Left ventricle myocardium inferior (tissue), 1 donor: ENCODE measurements around the gene NR1D1. TPM values are rescaled to one million over a fixed set of nuclear protein-coding genes. Genes with fewer than 3 reads are reported as not detected.

Experiments used
- DNase-seq: peaks from one replicate; pipeline ENCODE4 v3.0.0-alpha.2; 2020
- H3K27ac ChIP-seq: fragments of 200-600 bp; replicated peaks from 2 replicates; pipeline ENCODE4 v1.8.0; 2021
- H3K27me3 ChIP-seq: fragments of 200-600 bp; 2 replicates; pipeline ENCODE4 v1.8.0; 2021; ENCODE audit warnings: low read depth
- H3K36me3 ChIP-seq: fragments of 200-600 bp; 2 replicates; pipeline ENCODE4 v1.8.0; 2021
- H3K4me1 ChIP-seq: fragments of 200-600 bp; 2 replicates; pipeline ENCODE4 v1.8.0; 2021
- H3K4me3 ChIP-seq: fragments of 200-600 bp; 2 replicates; pipeline ENCODE4 v1.8.0; 2021; ENCODE audit warnings: mild to moderate bottlenecking, moderate library complexity
- H3K9me3 ChIP-seq: fragments of 200-600 bp; replicated peaks from 2 replicates; pipeline ENCODE4 v1.8.0; 2021
- intact Hi-C: fragments of 100-400 bp; cut with micrococcal nuclease; formaldehyde crosslinking; loops from one replicate; pipeline ENCODE4 v1.11.0; 2022
- total RNA-seq: library from RNA; stranded (reverse); fragmentation: NEBNext Ultra II Directional; extraction: Animal tissue kit (Norgen Biotek cat#: 25700); gene quantifications from one replicate; pipeline ENCODE4 v1.2.1, GENCODE V29; 2021
- TF ChIP-seq, protein P1 (sequence below): fragments of 200-600 bp; IDR thresholded peaks from 2 replicates; pipeline ENCODE4 v1.8.0; 2021; ENCODE audit warnings: antibody characterized with exemption, mild to moderate bottlenecking, borderline replicate concordance
- donor health status: DM: no; HTN: yes; CAD: no; lungs with severe emphysema.

The NR1D1 gene
- total RNA-seq, 1 donor from 2014 or later = 19.1 TPM

DNA sequence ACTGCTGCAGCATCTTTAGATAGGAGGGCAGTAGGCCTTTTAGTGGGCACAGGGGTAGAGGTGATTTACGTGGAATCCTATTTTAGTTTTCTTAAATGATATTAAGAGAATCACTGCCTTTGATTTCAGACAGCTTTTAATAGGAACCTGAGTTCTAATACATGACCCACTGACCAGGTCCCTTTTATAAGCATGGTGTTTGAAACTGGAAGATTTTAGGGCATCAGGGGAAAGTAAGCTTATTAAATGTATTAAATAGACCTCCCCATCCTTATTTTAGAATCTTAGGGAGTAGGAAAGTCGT, 23.4 kb upstream of the NR1D1 start:
- Histone ChIP-seq H3K4me3 (peak overlapping the region; percentile 98), H3K27me3 (no peaks in the 10 kb centered on the region), H3K9me3 (no peaks in the 10 kb centered on the region), H3K27ac (peak overlapping the region; percentile 94), H3K36me3 (peaks cover 27% of the 10 kb centered on the region), H3K4me1 (peaks cover 59% of the 10 kb centered on the region)
- no peak for DNase-seq
- intact Hi-C loops = no loop called here
- TF ChIP-seq, protein P1, sequence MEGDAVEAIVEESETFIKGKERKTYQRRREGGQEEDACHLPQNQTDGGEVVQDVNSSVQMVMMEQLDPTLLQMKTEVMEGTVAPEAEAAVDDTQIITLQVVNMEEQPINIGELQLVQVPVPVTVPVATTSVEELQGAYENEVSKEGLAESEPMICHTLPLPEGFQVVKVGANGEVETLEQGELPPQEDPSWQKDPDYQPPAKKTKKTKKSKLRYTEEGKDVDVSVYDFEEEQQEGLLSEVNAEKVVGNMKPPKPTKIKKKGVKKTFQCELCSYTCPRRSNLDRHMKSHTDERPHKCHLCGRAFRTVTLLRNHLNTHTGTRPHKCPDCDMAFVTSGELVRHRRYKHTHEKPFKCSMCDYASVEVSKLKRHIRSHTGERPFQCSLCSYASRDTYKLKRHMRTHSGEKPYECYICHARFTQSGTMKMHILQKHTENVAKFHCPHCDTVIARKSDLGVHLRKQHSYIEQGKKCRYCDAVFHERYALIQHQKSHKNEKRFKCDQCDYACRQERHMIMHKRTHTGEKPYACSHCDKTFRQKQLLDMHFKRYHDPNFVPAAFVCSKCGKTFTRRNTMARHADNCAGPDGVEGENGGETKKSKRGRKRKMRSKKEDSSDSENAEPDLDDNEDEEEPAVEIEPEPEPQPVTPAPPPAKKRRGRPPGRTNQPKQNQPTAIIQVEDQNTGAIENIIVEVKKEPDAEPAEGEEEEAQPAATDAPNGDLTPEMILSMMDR = no peak

DNA sequence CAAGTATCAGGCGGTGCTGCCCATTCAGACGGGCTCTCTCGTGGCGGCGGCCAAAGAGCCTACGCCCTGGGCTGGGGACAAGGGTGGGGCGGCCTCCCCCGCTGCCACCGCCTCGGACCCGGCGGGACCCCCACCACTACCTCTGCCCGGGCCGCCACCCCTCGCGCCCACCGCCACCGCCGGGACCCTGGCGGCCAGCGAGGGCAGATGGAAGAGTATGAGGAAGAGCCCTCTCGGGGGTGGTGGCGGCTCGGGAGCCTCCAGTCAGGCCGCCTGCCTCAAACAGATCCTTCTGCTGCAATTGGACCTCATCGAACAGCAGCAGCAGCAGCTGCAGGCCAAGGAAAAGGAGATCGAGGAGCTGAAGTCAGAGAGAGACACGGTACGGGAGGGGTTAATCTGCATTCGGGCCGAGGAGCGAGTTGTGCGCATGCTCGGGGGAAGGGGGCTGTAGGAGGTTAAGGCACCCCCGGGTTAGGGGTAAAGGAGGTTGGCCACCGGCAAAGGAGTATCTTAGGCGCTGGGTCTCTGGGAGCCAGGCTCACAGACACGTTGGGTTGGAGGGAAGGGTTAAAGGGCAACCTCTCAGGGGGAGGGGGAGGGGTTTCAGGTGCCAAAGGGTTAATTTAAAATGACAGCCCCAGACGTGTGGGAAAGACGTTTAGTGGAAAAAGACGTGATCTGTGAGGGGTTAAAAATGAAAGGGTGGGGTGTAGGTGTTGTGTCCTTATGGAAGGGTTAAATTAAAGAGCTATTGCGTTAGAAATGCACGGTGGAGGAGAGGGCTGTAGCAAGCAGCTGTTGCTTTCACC, 22.8 kb upstream of the NR1D1 start:
- Histone ChIP-seq H3K9me3 (no peaks in the 10 kb centered on the region), H3K27me3 (no peaks in the 10 kb centered on the region), H3K4me3 (peak overlapping the region; percentile 98), H3K4me1 (peaks cover 59% of the 10 kb centered on the region), H3K36me3 (peaks cover 22% of the 10 kb centered on the region), H3K27ac (peak overlapping the region; percentile 94)
- intact Hi-C loops = no loop called here
- DNase-seq = peak; percentile 45
- TF ChIP-seq, protein P1 = no peak

DNA sequence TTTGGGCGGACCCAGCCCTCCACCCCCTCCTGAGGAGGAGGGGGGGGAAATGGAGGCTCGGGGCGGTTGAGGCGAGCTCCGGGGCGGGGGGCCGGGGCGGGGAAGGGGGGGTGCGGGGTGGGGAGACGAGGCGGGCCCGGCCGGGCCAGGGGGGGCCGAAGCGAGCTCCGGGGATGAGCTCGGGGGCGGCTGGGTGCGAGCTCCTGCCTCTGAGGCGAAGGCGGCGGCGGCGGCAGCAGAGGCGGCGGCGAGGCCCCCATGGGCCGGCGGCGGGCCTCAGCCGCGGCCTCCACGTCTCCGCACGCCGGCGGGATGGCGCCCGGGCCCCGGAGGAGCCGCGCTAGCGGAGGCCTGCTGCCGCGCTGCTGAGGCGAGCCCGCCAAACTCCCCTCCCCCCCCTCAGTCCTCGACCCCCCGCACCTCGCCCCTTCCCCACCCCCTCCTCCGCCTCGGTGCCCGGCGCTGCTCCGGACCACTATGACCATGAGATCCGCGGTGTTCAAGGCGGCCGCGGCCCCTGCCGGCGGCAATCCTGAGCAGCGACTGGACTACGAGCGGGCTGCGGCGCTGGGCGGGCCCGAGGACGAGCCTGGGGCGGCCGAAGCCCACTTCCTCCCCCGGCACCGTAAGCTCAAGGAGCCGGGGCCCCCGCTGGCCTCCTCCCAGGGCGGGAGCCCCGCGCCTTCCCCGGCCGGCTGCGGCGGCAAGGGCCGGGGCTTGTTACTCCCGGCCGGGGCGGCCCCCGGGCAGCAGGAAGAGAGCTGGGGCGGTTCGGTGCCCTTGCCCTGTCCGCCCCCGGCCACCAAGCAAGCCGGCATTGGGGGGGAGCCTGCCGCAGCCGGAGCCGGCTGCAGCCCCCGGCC, 22.0 kb upstream of the NR1D1 start:
- Histone ChIP-seq H3K27me3 (no peaks in the 10 kb centered on the region), H3K27ac (peak overlapping the region; percentile 94)

DNA sequence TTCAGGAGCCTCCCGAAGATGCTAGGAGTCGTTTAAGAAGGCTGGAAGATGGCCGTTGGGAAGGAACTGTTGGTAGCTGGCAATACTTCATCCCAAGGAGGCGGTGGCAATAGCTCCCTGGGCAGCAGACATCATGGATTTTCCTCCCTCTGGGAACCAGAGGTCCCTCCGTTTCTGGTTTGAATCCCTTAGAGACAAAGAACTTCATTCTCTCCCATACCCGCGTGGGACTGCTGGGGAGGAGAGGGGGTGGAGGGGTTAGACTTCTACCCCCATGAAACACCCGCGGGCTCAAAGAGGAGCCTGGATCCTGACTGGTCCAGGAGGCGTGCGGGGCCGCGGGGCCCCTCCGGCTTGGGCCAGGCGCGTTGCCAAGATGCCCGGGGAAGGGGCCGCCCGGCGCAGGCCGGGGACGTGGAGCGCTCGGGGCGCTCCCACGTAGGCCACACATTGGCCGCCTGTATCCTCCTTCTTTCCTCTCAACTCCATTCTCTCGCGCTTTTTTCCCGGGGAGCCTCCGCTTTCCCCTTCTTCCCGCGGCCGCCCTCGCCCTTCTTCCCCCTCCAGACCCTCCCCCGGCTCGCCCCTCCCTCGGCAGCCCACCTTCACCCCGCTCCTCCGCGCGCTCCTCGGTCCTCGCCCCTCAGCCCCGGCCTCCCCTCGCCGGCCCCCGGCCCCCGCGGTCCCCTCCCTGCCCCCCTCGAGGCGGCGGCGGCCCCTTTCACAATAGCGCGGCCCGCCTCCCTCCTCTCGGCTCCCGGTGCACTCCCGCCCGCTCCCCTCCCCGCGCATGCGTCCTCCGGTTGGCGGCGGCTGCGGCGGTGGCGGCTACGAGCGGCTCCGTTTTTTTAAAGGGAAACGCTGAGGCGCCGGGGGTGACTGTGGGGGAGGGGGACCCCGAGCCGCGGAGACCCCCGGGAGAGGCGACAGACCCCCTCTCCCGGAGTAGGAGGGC, 21.1 kb upstream of the NR1D1 start, which contains the start of gene MSL1:
MSL1 (plus strand) TSS at position 791 of the 955 bp plus-strand sequence. CDS start 642 bp downstream, outside the sequence.
- H3K9me3 ChIP-seq = no peaks in the 10 kb centered on the region
- intact Hi-C loops = no loop called here
- peaks cover 59% of the 10 kb centered on the region for H3K4me1 ChIP-seq
- peak within 1 kb of the TSS; percentile 98 for H3K4me3 ChIP-seq
- H3K27me3 ChIP-seq = no peaks in the 10 kb centered on the region
- peak; percentile 93 for DNase-seq
- peaks cover 4% of the 10 kb centered on the region for H3K36me3 ChIP-seq
- H3K27ac ChIP-seq = peak within 1 kb of the TSS; percentile 94
- TF ChIP-seq, protein P1 = no peak

More for the DNA sequence above, 22.0 kb upstream of the NR1D1 start:
- Histone ChIP-seq H3K4me1 (peaks cover 59% of the 10 kb centered on the region), H3K9me3 (no peaks in the 10 kb centered on the region), H3K4me3 (peak overlapping the region; percentile 98), H3K36me3 (peaks cover 13% of the 10 kb centered on the region)
- peak; percentile 61 for DNase-seq
- intact Hi-C loops = no loop called here
- TF ChIP-seq, protein P1 = peak; percentile 32

DNA sequence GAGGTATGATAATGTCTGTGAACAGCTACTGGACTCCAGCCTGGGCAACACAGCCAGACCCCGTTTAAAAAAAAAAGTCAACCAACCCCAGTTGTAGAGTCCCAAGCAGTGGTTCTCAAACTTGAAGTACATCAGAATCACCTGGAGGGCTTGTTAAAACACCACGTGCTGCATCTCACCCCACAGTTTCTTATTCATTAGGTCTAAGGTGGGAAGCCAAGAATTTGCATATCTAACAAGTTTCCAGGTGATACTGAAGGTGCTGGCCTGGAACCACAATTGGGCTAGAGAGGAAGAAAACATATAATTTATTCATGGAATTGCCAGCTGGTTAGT, 14.7 kb upstream of the NR1D1 start:
- no peak for DNase-seq

More for the DNA sequence above, 14.7 kb upstream of the NR1D1 start:
- Histone ChIP-seq H3K36me3 (no peaks in the 10 kb centered on the region), H3K4me3 (no peak overlapping the region), H3K27ac (no peak overlapping the region), H3K9me3 (no peaks in the 10 kb centered on the region), H3K27me3 (no peaks in the 10 kb centered on the region), H3K4me1 (peaks cover 42% of the 10 kb centered on the region)
- intact Hi-C loops = no loop called here
- TF ChIP-seq, protein P1 = no peak
